OCI-M1 (cell line): Measurements from ENCODE around the gene LSS.
A peak's percentile ranks its signal among the peaks of the same experiment; 100 is the strongest.

ENCODE experiments used
- DNase-seq: peaks from one replicate; lab custom pipeline; 2025; lab: John Stamatoyannopoulos, UW

The LSS gene

GRCh38 chr21:46228345-46229051, at the start of gene LSS:
Gene LSS (minus strand): TSS chr21:46228774. CDS start chr21:46228745, 29 bp downstream.
- DNase-seq: peak; percentile 99

GRCh38 chr21:46274797-46275390, 46.3 kb upstream of the LSS start:
- DNase-seq: no peak

- no peak for DNase-seq
Measured at GRCh38 chr21:46273341-46273740, 44.8 kb upstream of the LSS start.

DNA sequence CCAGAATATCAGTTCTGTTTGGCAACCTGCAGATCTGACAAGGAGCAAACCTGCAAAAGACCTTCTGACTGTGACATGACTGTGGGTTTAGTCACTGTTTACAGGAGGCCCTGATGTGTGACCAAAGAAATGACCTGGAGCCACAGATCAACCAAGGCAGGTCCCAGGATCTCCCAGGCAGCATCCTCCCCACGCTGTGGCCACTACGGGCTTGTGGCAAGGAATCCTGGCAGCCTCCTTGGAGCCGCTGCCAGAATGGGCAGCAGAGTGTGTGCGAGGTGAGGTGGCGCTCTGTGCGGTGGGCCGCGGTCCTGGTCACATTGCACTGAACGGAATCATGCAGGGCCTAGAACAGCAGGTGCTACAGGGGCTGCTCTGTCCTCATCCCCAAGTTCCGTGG, 40.9 kb upstream of the LSS start:
- no peak for DNase-seq

GRCh38 chr21:46268371-46268770, 39.8 kb upstream of the LSS start:
- DNase-seq: no peak

- no peak for DNase-seq
Measured at GRCh38 chr21:46266946-46267345, 38.4 kb upstream of the LSS start.

GRCh38 chr21:46265736-46266525, 37.4 kb upstream of the LSS start:
- DNase-seq: no peak

GRCh38 chr21:46264690-46265144, 36.1 kb upstream of the LSS start:
- no peak for DNase-seq

DNA sequence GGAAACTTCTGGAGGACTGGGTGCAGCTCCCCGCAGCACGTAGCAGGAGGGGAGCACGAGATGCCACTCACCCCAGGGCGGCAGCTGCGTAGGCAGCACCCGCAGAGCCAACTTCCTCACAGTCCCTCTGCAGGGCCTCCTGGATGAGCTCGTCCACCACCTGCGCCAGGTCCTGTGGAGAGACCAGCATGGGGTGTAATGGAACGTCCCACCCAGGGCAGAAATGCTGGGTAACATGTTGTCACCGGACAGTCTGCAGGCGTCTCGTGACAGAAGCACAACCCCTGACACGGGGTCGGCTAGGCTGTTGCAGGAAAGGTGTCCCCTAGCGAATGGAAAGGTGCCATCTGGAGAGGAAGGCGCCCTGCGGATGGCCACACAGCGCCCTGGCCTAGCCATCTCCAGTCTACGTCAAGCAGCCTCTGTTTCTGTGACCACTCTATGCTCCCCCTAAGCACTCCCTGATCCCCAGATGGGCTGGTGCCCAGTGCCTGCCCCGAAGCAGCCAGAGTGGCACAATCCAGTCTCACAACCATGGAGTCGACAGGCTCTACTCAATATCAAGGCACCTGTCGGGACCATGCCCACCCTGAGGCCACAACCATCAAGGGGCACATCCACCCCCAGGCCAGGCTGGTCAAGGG, 35.6 kb upstream of the LSS start:
- no peak for DNase-seq

- no peak for DNase-seq
Measured at GRCh38 chr21:46256501-46256994, 28.0 kb upstream of the LSS start.

DNA sequence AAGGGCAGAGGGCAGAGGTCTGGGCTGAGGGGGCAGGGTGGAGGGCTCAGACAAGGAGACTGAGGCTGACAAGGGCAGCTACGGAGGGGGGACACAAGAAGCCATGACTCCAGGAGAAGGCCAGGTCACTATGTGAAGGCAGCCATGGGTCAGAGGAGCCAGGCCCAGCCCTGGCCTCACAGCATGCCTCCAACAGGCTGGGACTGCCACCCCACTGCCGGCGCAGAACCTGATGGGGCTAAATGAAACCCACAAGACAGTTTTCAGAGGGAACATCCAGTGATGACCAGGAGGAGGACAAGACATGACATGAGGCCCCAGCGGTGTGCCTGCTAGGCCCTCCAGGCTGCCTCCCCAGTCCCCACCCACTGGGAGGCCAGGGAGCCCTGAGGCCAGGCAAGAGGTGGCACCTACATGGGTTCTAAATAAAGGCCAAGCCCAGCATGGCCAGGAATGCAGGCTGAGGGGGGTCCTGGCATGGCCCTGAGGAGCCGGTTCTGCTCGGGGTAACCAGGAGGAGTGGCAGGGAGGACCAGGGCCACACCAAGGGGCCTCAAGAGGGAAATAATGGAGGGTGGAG, 27.3 kb upstream of the LSS start:
- no peak for DNase-seq

- no peak for DNase-seq
Measured at GRCh38 chr21:46255166-46255565, 26.6 kb upstream of the LSS start.

GRCh38 chr21:46254208-46254975, 25.8 kb upstream of the LSS start:
- no peak for DNase-seq

GRCh38 chr21:46253610-46254124, 25.1 kb upstream of the LSS start:
- DNase-seq: peak; percentile 81

DNA sequence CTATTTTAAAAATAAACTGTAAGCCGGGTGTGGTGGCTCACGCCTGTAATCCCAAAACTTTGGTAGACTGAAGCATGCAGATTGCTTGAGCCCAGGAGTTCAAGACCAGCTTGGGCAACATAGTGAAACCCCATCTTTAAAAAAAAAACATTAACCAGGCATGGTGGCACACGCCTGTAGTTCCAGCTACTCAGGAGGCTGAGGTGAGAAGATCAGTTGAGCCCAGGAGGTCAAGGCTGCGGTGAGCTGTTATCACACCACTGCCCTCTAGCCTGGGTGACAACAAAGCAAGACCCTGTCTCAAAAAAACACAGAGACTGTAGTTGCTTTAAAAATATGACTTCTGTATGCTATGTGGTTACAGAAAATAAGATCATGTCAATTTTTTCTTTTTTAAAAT, 24.3 kb upstream of the LSS start:
- no peak for DNase-seq

- no peak for DNase-seq
Measured at GRCh38 chr21:46250146-46250725, 21.7 kb upstream of the LSS start.

DNA sequence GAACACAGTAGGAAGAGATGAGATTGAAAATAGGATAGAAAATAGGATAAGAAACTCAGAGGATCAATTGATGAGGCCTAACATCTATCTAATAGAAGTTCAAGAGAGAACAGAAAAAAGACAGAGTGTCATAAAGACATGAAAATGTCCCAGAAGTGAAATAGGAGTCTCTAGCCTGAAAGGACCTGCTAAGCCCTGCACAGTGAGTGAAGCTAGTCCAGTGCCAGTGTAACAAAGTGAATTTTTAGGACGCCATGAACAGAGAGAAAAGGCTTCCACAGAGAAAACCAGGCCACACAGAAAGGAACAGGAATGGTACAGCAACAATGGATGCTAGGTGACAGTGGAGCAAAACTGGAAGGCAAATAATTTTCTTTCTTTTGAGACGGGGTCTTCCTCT, 20.3 kb upstream of the LSS start:
- DNase-seq: no peak

- DNase-seq: peak; percentile 64
Measured at GRCh38 chr21:46248422-46248782, 19.8 kb upstream of the LSS start.

- no peak for DNase-seq
Measured at GRCh38 chr21:46247699-46248421, 19.3 kb upstream of the LSS start.

DNA sequence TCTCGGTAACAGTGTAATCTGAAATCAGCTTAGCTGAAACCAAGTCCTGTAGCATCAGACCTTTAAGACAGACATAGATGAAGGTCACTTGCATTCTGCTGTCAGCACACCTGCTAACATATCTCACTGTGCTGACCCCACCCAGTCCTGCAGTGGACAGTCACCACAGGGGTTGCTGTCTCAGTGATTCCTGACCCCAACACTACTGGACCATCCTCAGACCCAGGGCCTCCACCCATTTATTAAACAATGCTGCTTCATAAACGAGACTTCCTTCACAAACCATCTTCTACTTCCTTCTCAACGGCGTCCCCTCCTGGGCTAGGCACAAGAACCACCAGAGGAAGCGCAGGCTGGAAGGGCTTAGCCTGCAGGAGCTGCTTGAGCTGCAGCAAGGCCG, 17.8 kb upstream of the LSS start:
- no peak for DNase-seq
